Activated CD8-positive, alpha-beta T cell treated with anti-CD3 and anti-CD28 coated beads, Interleukin-2, amount 10 ng/mL, durations not matched to agents 7 days and 5 days (primary cell): Measurements from ENCODE around the gene NCBP3. TPM values are rescaled to one million over a fixed set of nuclear protein-coding genes. Genes with fewer than 3 reads are reported as not detected.

Source experiments
- ATAC-seq: fragments of 150-1000 bp; cut with Tn5 transposase; one replicate; pipeline ENCODE4 v1.10.0; 2021; ENCODE audit warnings: moderate library complexity
- CTCF ChIA-PET: fragments of 350-600 bp; sonication (Branson Sonifier 250); formaldehyde crosslinking; loops from one replicate; lab custom pipeline; 2021; ENCODE audit warnings: antibody characterized with exemption; lab: Charles Lee
- POLR2A ChIA-PET: fragments of 350-600 bp; sonication (Branson Sonifier 250); formaldehyde crosslinking; loops from one replicate; lab custom pipeline; 2021; ENCODE audit warnings: antibody characterized with exemption; lab: Charles Lee
- DNase-seq: peaks from one replicate; pipeline ENCODE4 v3.0.0-alpha.2; 2020
- H3K27ac Mint-ChIP-seq: one replicate; pipeline ENCODE4 v1.8.0; 2021; ENCODE audit warnings: mild to moderate bottlenecking, mixed read lengths
- H3K27me3 Mint-ChIP-seq: one replicate; pipeline ENCODE4 v1.8.0; 2021; ENCODE audit warnings: low read depth, mixed read lengths
- H3K36me3 Mint-ChIP-seq: one replicate; pipeline ENCODE4 v1.8.0; 2021; ENCODE audit warnings: low read depth, mixed read lengths
- H3K4me1 Mint-ChIP-seq: one replicate; pipeline ENCODE4 v1.8.0; 2021; ENCODE audit warnings: low read depth, mixed read lengths
- H3K4me3 Mint-ChIP-seq: one replicate; pipeline ENCODE4 v1.8.0; 2021; ENCODE audit warnings: mild to moderate bottlenecking, mixed read lengths
- H3K9me3 Mint-ChIP-seq: one replicate; pipeline ENCODE4 v1.8.0; 2022; ENCODE audit warnings: mixed read lengths; ENCODE audit not compliant: insufficient read depth
- total RNA-seq, 2 experiments: library from RNA; stranded (reverse); gene quantifications; one replicate each; pipeline ENCODE4 v1.2.3, GENCODE V29; 2021

The NCBP3 gene
- total RNA-seq, 2 experiments from 2014 or later: 39.1 to 42.6 TPM

- ChIA-PET CTCF (interaction anchor here (0.9 to 2.3 kb wide), 2 partner anchors 17 to 89 kb away, joined by 3 to 9 read pairs; no protein-coding TSS in a partner anchor), POLR2A (interaction anchor here (0.6 kb wide), 1 partner anchor 153 kb away, joined by 3 read pairs; no protein-coding TSS in a partner anchor)
- DNase-seq (peak; percentile 77), ATAC-seq (peak; percentile 78)
- Mint-ChIP-seq H3K27me3 (no peaks in the 10 kb centered on the region), H3K27ac (no peak overlapping the region), H3K4me1 (peaks cover 50% of the 10 kb centered on the region), H3K36me3 (peaks cover 6% of the 10 kb centered on the region), H3K9me3 (peaks cover 1% of the 10 kb centered on the region), H3K4me3 (no peak overlapping the region)
These were observed 91.3 kb downstream of the NCBP3 start for GRCh38 chr17:3754458-3755334.

GRCh38 chr17:3754066-3754457 is 92.0 kb downstream of the NCBP3 start:
- CTCF ChIA-PET: interaction anchor here (0.9 to 2.5 kb wide), 3 partner anchors 7 to 90 kb away, joined by 3 to 18 read pairs (median 3); no protein-coding TSS in a partner anchor
- no peaks in the 10 kb centered on the region for H3K27me3 Mint-ChIP-seq
- H3K36me3 Mint-ChIP-seq: peaks cover under 1% of the 10 kb centered on the region

GRCh38 chr17:3753624-3754023 is 92.4 kb downstream of the NCBP3 start:
- H3K27me3 Mint-ChIP-seq: no peaks in the 10 kb centered on the region
- H3K4me3 Mint-ChIP-seq: no peak overlapping the region
- peaks cover 57% of the 10 kb centered on the region for H3K4me1 Mint-ChIP-seq
- no peak overlapping the region for H3K27ac Mint-ChIP-seq
- DNase-seq: no peak
- CTCF ChIA-PET: interaction anchor here (0.9 to 2.5 kb wide), 4 partner anchors 7 to 91 kb away, joined by 3 to 18 read pairs (median 3); no protein-coding TSS in a partner anchor
- POLR2A ChIA-PET: interaction anchor here (0.6 kb wide), 1 partner anchor 151 kb away, joined by 3 read pairs; no protein-coding TSS in a partner anchor
- ATAC-seq: no peak
- no peaks in the 10 kb centered on the region for H3K9me3 Mint-ChIP-seq
- no peaks in the 10 kb centered on the region for H3K36me3 Mint-ChIP-seq

More at GRCh38 chr17:3754066-3754457, 92.0 kb downstream of the NCBP3 start:
- Mint-ChIP-seq H3K9me3 (no peaks in the 10 kb centered on the region), H3K4me3 (no peak overlapping the region), H3K27ac (no peak overlapping the region), H3K4me1 (peaks cover 53% of the 10 kb centered on the region)
- DNase-seq (no peak), ATAC-seq (no peak)
- POLR2A ChIA-PET: interaction anchor here (0.6 kb wide), 1 partner anchor 152 kb away, joined by 3 read pairs; no protein-coding TSS in a partner anchor

Other genes starting within 250 kb of the NCBP3 start
- 1 to 10 TPM; 4.2 to 4.3 TPM for gene TRPV1, start 236.8 kb downstream of the NCBP3 start, total RNA-seq
- 10 to 100 TPM; 12.0 to 12.5 TPM for gene SHPK, start 210.0 kb downstream of the NCBP3 start, total RNA-seq
- gene CTNS, start 209.5 kb downstream of the NCBP3 start, total RNA-seq: 1 to 10 TPM; 7.7 to 9.7 TPM
- gene TAX1BP3, start 177.7 kb downstream of the NCBP3 start, total RNA-seq: 10 to 100 TPM; 16.1 to 18.0 TPM
- 10 to 100 TPM; 39.7 to 43.1 TPM for gene EMC6, start 177.4 kb downstream of the NCBP3 start, total RNA-seq
- 1 to 10 TPM; 7.8 to 8.1 TPM for gene P2RX5, start 150.1 kb downstream of the NCBP3 start, total RNA-seq
- gene HASPIN, start 122.3 kb downstream of the NCBP3 start, total RNA-seq: 10 to 100 TPM; 27.0 to 28.1 TPM
- gene ITGAE, start 45.1 kb downstream of the NCBP3 start, total RNA-seq: 10 to 100 TPM; 22.9 to 23.2 TPM
- gene CAMKK1, start 46.8 kb upstream of the NCBP3 start, total RNA-seq: 1 to 10 TPM; 3.3 to 4.0 TPM
- gene P2RX1, start 70.2 kb upstream of the NCBP3 start, total RNA-seq: 1 to 10 TPM; 1.1 TPM
- gene ATP2A3, start 118.2 kb upstream of the NCBP3 start, total RNA-seq: 100 to 1,000 TPM; 341 to 354 TPM